ENCODE results near the gene PRSS33.

The PRSS33 gene

DNA sequence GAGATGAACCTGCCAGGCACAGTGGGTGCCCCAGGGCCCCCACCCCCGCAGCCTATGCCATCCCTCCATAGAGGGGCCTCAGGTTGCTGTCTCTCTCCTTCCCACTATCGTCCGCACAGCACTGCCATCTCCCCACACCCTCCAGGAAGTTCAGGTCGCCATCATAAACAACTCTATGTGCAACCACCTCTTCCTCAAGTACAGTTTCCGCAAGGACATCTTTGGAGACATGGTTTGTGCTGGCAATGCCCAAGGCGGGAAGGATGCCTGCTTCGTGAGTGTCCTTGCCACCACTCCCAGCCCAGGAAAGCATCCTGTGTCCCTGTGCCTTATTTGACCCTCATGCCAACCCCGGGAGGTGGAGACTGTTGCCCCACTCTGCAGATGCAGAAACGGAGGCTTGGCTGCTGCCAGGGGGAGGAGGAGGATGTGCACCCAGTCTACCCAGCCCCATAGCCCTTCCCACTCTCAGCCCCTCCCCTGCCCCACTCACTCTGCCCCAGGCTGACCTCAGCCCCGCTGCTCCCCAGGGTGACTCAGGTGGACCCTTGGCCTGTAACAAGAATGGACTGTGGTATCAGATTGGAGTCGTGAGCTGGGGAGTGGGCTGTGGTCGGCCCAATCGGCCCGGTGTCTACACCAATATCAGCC lies 33.6 kb upstream of the PRSS33 start:
- Histone ChIP-seq H4K20me1 (ENCODE audit: low read depth, low read length) (no peaks in the 10 kb centered on the region), H3K27ac (ENCODE audit: low read depth, low read length) (no peak overlapping the region), H3F3A (ENCODE audit: insufficient read depth) (no peaks in the 10 kb centered on the region), H3K9me3 (ENCODE audit: insufficient read depth, low read length) (no peaks in the 10 kb centered on the region), H3K27me3 (ENCODE audit: low read length) (no peaks in the 10 kb centered on the region), H3K79me2 (ENCODE audit: insufficient read depth, low read length) (no peaks in the 10 kb centered on the region), H3K9ac (ENCODE audit: low read length) (no peak overlapping the region), H3K9me2 (replicated peaks; ENCODE audit: insufficient read depth, low read length) (no peaks in the 10 kb centered on the region), H3K4me3 (ENCODE audit: insufficient read depth, low read length, poor library complexity, severe bottlenecking) (no peak overlapping the region), H3K4me2 (ENCODE audit: low read depth, low read length, poor library complexity, severe bottlenecking) (no peak overlapping the region), H3K36me3 (ENCODE audit: low read length) (no peaks in the 10 kb centered on the region), H2AFZ (ENCODE audit: low read depth, low read length, severe bottlenecking) (no peak overlapping the region)
- TF ChIP-seq EZH2phosphoT487 (conservative IDR thresholded peaks at IDR 0.05; ENCODE audit: low read length): no peak
- TF ChIP-seq, protein P1, sequence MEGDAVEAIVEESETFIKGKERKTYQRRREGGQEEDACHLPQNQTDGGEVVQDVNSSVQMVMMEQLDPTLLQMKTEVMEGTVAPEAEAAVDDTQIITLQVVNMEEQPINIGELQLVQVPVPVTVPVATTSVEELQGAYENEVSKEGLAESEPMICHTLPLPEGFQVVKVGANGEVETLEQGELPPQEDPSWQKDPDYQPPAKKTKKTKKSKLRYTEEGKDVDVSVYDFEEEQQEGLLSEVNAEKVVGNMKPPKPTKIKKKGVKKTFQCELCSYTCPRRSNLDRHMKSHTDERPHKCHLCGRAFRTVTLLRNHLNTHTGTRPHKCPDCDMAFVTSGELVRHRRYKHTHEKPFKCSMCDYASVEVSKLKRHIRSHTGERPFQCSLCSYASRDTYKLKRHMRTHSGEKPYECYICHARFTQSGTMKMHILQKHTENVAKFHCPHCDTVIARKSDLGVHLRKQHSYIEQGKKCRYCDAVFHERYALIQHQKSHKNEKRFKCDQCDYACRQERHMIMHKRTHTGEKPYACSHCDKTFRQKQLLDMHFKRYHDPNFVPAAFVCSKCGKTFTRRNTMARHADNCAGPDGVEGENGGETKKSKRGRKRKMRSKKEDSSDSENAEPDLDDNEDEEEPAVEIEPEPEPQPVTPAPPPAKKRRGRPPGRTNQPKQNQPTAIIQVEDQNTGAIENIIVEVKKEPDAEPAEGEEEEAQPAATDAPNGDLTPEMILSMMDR (IDR thresholded peaks at IDR 0.05; ENCODE audit: insufficient read depth, low read length, poor library complexity, severe bottlenecking): no peak

DNA sequence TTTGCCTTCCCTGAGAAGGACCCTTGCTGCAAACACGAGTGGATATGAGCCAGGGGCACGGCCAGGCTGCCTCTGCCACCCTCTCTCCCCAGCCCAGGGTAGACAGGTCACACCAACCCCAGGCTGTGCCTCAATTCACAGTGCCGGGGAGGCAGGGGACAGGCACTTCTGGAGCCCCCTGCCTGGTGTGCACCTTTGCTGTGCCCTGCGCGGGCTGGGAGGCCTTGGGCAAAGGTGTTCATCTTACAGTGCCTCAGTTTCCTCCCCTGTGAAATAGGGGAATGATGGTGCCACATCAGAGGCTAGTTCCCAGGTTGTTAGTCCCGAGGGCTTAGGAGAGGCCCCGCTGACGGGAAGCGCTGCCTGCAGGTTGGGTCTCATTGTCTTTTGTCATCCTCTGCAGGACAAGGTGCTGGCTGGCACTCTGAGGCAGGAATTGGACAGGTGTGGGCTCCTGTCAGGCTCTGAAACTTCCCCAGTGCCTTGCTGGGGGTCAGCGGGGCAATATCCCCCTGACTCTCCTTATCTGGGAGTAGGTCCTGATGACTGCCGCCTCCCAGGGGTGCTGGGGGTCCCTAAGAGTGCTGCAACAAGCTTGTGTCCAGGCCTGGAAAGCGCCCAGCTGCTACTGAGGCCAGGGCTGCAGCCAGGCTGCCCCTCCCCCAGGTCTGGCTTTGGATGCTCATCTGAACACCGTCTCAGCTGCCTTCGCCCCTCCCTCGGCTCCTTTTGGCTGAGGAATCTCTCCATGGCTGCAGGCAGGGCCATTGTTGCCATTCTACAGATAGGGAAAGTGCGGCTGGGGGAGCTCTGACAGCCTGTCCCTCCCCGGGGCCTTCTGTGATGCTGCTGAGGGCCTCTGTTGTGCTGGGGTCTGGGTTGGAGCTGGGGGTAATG lies 32.8 kb upstream of the PRSS33 start:
- Histone ChIP-seq H3K27me3 (ENCODE audit: low read length) (no peaks in the 10 kb centered on the region), H3K79me2 (ENCODE audit: insufficient read depth, low read length) (no peaks in the 10 kb centered on the region), H2AFZ (ENCODE audit: low read depth, low read length, severe bottlenecking) (no peak overlapping the region), H3K4me3 (ENCODE audit: insufficient read depth, low read length, poor library complexity, severe bottlenecking) (no peak overlapping the region), H4K20me1 (ENCODE audit: low read depth, low read length) (no peaks in the 10 kb centered on the region), H3K9me2 (replicated peaks; ENCODE audit: insufficient read depth, low read length) (no peaks in the 10 kb centered on the region), H3K36me3 (ENCODE audit: low read length) (no peaks in the 10 kb centered on the region), H3F3A (ENCODE audit: insufficient read depth) (no peaks in the 10 kb centered on the region), H3K27ac (ENCODE audit: low read depth, low read length) (no peak overlapping the region), H3K9ac (ENCODE audit: low read length) (no peak overlapping the region), H3K9me3 (ENCODE audit: insufficient read depth, low read length) (no peaks in the 10 kb centered on the region), H3K4me2 (ENCODE audit: low read depth, low read length, poor library complexity, severe bottlenecking) (no peak overlapping the region)
- TF ChIP-seq EZH2phosphoT487 (conservative IDR thresholded peaks at IDR 0.05; ENCODE audit: low read length): no peak
- TF ChIP-seq, protein P1 (IDR thresholded peaks at IDR 0.05; ENCODE audit: insufficient read depth, low read length, poor library complexity, severe bottlenecking): no peak

DNA sequence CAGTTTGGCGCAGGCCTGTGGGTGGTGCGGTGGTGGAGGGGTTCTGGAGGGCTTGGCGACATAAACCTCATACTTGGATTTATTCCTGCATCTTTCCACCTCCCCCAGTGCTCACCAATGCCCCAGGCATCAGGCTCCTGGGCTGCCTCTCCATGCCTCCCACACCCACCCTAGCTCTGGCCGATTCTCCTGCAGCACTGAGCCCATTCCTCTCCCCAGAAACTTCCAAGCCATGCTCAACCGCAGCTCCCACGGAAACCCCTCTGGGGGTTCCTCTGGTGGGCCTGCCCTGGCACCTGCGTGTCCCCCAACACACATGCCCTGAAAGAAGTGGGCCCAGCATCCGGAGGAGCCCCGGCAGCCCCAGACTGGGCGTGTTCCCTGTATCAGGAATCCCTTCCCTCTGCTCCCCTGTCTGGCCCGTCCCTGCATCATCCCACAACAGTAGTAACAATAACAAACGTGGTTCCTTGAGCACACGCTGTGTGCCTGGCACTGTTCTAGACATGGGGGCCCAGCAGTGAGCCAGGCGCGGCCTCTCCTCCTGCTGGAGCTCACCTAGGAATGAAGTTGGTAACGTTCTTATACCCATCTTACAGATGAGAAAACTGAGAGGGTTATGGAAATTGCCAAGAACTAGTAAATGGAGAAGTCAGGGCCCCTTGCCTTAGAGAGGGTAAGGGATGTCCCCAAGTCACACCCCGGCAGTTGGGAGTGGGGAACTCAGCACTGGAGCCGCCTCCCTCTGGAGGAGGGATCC lies 32.0 kb upstream of the PRSS33 start:
- no peak overlapping the region for H3K4me3 ChIP-seq (ENCODE audit: insufficient read depth, low read length, poor library complexity, severe bottlenecking)
- H3K27me3 ChIP-seq (ENCODE audit: low read length): no peaks in the 10 kb centered on the region
- no peaks in the 10 kb centered on the region for H3K9me2 ChIP-seq (replicated peaks; ENCODE audit: insufficient read depth, low read length)
- TF ChIP-seq EZH2phosphoT487 (conservative IDR thresholded peaks at IDR 0.05; ENCODE audit: low read length): no peak
- TF ChIP-seq, protein P1 (IDR thresholded peaks at IDR 0.05; ENCODE audit: insufficient read depth, low read length, poor library complexity, severe bottlenecking): no peak
- H3K79me2 ChIP-seq (ENCODE audit: insufficient read depth, low read length): no peaks in the 10 kb centered on the region
- H3F3A ChIP-seq (ENCODE audit: insufficient read depth): no peaks in the 10 kb centered on the region
- H3K4me2 ChIP-seq (ENCODE audit: low read depth, low read length, poor library complexity, severe bottlenecking): no peak overlapping the region
- H3K27ac ChIP-seq (ENCODE audit: low read depth, low read length): no peak overlapping the region
- H3K9me3 ChIP-seq (ENCODE audit: insufficient read depth, low read length): no peaks in the 10 kb centered on the region
- H2AFZ ChIP-seq (ENCODE audit: low read depth, low read length, severe bottlenecking): no peak overlapping the region
- no peak overlapping the region for H3K9ac ChIP-seq (ENCODE audit: low read length)
- H4K20me1 ChIP-seq (ENCODE audit: low read depth, low read length): no peaks in the 10 kb centered on the region
- H3K36me3 ChIP-seq (ENCODE audit: low read length): no peaks in the 10 kb centered on the region

Data from SU-DHL-6 (cell line).